ENCODE data around the gene HTT. TPM values are rescaled to one million over a fixed set of nuclear protein-coding genes. Genes with fewer than 3 reads are reported as not detected.
"Not testable (repeated sequence)": the region's sequence is repeated elsewhere in the genome, so short reads cannot be mapped to it uniquely, and the experiment has no call there.

Gene HTT
- total and polyA plus RNA-seq, 9 of the 15 experiments (the other 6 are each of a cell fraction or from before 2014, with no cell fraction given) = 0.66 to 31.6 (median 14.7) TPM

DNA sequence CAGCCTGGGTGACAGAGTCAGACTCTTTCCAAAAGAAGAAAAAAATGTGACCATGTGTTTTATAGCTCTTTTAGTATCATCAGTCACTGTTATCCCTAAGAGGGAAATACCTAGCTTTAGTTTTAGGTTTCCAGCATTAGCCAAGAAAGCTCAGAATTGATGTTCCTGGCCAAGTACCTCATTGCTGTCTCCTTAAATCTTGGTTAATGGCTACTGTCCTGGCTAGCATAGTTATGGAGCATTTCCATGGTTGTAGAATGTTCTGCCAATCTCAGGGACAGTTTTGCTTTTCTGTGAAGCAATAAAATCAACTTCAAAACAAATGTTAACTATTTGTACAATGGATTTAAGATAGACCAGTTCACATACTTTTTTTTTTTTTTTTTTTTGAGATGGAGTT lies 74.4 kb downstream of the HTT start:
- in situ Hi-C loops (cut with MboI) (no loop called here), intact Hi-C loops (cut with micrococcal nuclease) (no loop called here)
- TF ChIP-seq TRIM24 (IDR thresholded peaks at IDR 0.05) = no peak
- TF ChIP-seq EP300 (IDR thresholded peaks at IDR 0.05; ENCODE audit: low read length) = no peak
- no peak for TF ChIP-seq RBM17 (IDR thresholded peaks at IDR 0.05; ENCODE audit: borderline replicate concordance, low read depth, low read length)
- H3K27ac ChIP-seq (ENCODE audit: extremely low read depth, low read depth, low read length) = no peak overlapping the region
- no peak overlapping the region for H2AFZ ChIP-seq (ENCODE audit: low read depth, low read length)
- ATAC-seq (no peak), DNase-seq (ENCODE audit: extremely low read depth in 1 of 4, low spot score in 3 of 4) (no peak), FAIRE-seq (no peak)
- no peak overlapping the region for H3K4me3 ChIP-seq
- H3K4me1 ChIP-seq (replicated peaks in 1 of 2; ENCODE audit: control insufficient read depth in 2 of 2, insufficient read depth in 2 of 2, low read length in 2 of 2) = no peaks in the 10 kb centered on the region
- no peaks in the 10 kb centered on the region for H3K9me1 ChIP-seq (ENCODE audit: control insufficient read depth, insufficient read depth, low read length)
- no peak overlapping the region for H3K9ac ChIP-seq (ENCODE audit: insufficient read depth in 1 of 2, low read depth in 2 of 2, low read length in 2 of 2)
- CTCF ChIA-PET (ENCODE audit: low intra/inter-chr PET ratio) = no interaction called here
- H3K79me2 ChIP-seq (ENCODE audit: control insufficient read depth, insufficient read depth, low read length) = no peaks in the 10 kb centered on the region
- H3K27me3 ChIP-seq (ENCODE audit: control insufficient read depth in 2 of 2, insufficient read depth in 2 of 2, low read length in 2 of 2) = no peaks in the 10 kb centered on the region
- no TSS peak for BruUV-seq (replicated peaks)
- H4K20me1 ChIP-seq (replicated peaks; ENCODE audit: control insufficient read depth, insufficient read depth, low read length) = no peaks in the 10 kb centered on the region
- POLR2A ChIA-PET = interaction anchor here (0.6 to 1.0 kb wide), 2 partner anchors 9 to 670 kb away, joined by 3 to 4 read pairs; no protein-coding TSS in a partner anchor
- H3K9me3 ChIP-seq (replicated peaks; ENCODE audit: control insufficient read depth, insufficient read depth, low read depth, low read length) = no peaks in the 10 kb centered on the region
- peaks cover 46% of the 10 kb centered on the region; the same call in 2 of the 3 replicates for H3K36me3 ChIP-seq (ENCODE audit: control insufficient read depth, insufficient read depth, low read length)
- no peak overlapping the region for H3K4me2 ChIP-seq (ENCODE audit: insufficient read depth, low read length)

DNA sequence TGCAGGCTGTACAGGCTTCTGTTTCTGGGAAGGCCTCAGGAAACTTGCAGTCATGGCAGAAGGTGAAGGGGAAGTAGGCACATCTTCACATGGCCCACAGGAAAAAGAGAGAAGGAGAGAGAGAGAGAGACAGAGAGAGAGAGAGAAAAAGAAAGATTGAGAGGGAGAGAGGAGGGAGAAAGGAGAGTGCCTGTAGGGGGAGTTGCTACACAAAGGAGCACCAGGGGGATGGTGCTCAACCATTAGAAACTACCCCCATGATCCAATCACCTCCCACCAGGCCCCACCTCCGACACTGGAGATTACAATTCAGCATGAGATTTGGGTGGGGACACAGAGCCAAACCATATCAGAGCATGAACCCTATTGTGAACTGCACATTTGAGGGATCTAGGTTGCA lies 76.8 kb downstream of the HTT start:
- H3K27ac ChIP-seq (ENCODE audit: extremely low read depth, low read depth, low read length); H3K9me3 ChIP-seq (replicated peaks; ENCODE audit: control insufficient read depth, insufficient read depth, low read depth, low read length); DNase-seq (ENCODE audit: extremely low read depth in 1 of 4, low spot score in 3 of 4); H3K4me2 ChIP-seq (ENCODE audit: insufficient read depth, low read length); intact Hi-C loops (cut with micrococcal nuclease); H3K27me3 ChIP-seq (ENCODE audit: control insufficient read depth in 2 of 2, insufficient read depth in 2 of 2, low read length in 2 of 2); CTCF ChIA-PET (ENCODE audit: low intra/inter-chr PET ratio); BruUV-seq (replicated peaks); H3K9me1 ChIP-seq (ENCODE audit: control insufficient read depth, insufficient read depth, low read length); ATAC-seq; H3K4me3 ChIP-seq; H2AFZ ChIP-seq (ENCODE audit: low read depth, low read length); in situ Hi-C loops (cut with MboI); H3K79me2 ChIP-seq (ENCODE audit: control insufficient read depth, insufficient read depth, low read length); FAIRE-seq; H3K9ac ChIP-seq (ENCODE audit: insufficient read depth in 1 of 2, low read depth in 2 of 2, low read length in 2 of 2); H3K4me1 ChIP-seq (replicated peaks in 1 of 2; ENCODE audit: control insufficient read depth in 2 of 2, insufficient read depth in 2 of 2, low read length in 2 of 2); H4K20me1 ChIP-seq (replicated peaks; ENCODE audit: control insufficient read depth, insufficient read depth, low read length): not testable (repeated sequence)
- peaks cover 41% of the 10 kb centered on the region; the same call in 2 of the 3 replicates for H3K36me3 ChIP-seq (ENCODE audit: control insufficient read depth, insufficient read depth, low read length)
- WGBS (ENCODE audit: insufficient coverage, low coverage, missing lambda C conversion rate) = 58% methylated on average over 1 of the region's 1 CpG
- POLR2A ChIA-PET = interaction anchor here (1.1 kb wide), 1 partner anchor 11 kb away, joined by 4 read pairs; no protein-coding TSS in a partner anchor
